ENCODE measurements around the gene PERM1. TPM values are rescaled to one million over a fixed set of nuclear protein-coding genes. Genes with fewer than 3 reads are reported as not detected.
A peak's percentile ranks its signal among the peaks of the same experiment; 100 is the strongest.

Gene PERM1
- total RNA-seq, 1 experiment from 2014 or later: not detected

- TF ChIP-seq PRDM15 (CRISPR knock-in tag; IDR thresholded peaks at IDR 0.05) (peak; percentile 70; the same call in 1 of the 2 replicates), ZNF232 (CRISPR knock-in tag; IDR thresholded peaks at IDR 0.05) (no peak), SP1 (CRISPR knock-in tag; conservative IDR thresholded peaks at IDR 0.05) (no peak)
Measured at GRCh38 chr1:970242-970972, 11.5 kb downstream of the PERM1 start (continued).

GRCh38 chr1:969260-969855, 12.5 kb downstream of the PERM1 start:
- no peak for ATAC-seq
- DNase-seq (ENCODE audit: low spot score): no peak
- no peaks in the 10 kb centered on the region for H3K4me1 Mint-ChIP-seq
- no peak for TF ChIP-seq SP1 (CRISPR knock-in tag; conservative IDR thresholded peaks at IDR 0.05)
- TF ChIP-seq E2F4 (CRISPR knock-in tag; IDR thresholded peaks at IDR 0.05; ENCODE audit: borderline replicate concordance, low read depth): no peak
- H3K27me3 Mint-ChIP-seq (ENCODE audit: low read depth): peaks cover 40% of the 10 kb centered on the region
- H3K9me3 Mint-ChIP-seq: no peaks in the 10 kb centered on the region; the same call in 1 of the 2 replicates
- no peak overlapping the region; the same call in 1 of the 2 replicates for H3K4me3 Mint-ChIP-seq
- no peaks in the 10 kb centered on the region for H3K36me3 Mint-ChIP-seq
- no peak overlapping the region for H3K27ac Mint-ChIP-seq
- ChIA-PET POLR2A (no interaction called here), CTCF (interaction anchor here (0.6 to 2.9 kb wide), 3 partner anchors 26 to 94 kb away, joined by 3 to 15 read pairs (median 4); no protein-coding TSS in a partner anchor)

- Mint-ChIP-seq H3K27ac (no peak overlapping the region), H3K9me3 (no peaks in the 10 kb centered on the region; the same call in 1 of the 2 replicates), H3K4me1 (no peaks in the 10 kb centered on the region), H3K27me3 (ENCODE audit: low read depth) (peaks cover 40% of the 10 kb centered on the region), H3K36me3 (0 out of 2 replicates have a peak, but pooled peaks cover 2% of the 10 kb centered on the region), H3K4me3 (no peak overlapping the region)
- ATAC-seq: no peak
- TF ChIP-seq ZMAT4 (CRISPR knock-in tag; IDR thresholded peaks at IDR 0.05): no peak
- no peak for TF ChIP-seq ZSCAN18 (CRISPR knock-in tag; IDR thresholded peaks at IDR 0.05)
- no peak for TF ChIP-seq HMGA2 (CRISPR knock-in tag; IDR thresholded peaks at IDR 0.05)
- no peak for TF ChIP-seq GABPB1 (CRISPR knock-in tag; IDR thresholded peaks at IDR 0.05)
- no peak for TF ChIP-seq OVOL2 (CRISPR knock-in tag; IDR thresholded peaks at IDR 0.05; ENCODE audit: borderline replicate concordance)
- DNase-seq (ENCODE audit: low spot score): no peak
- ChIA-PET CTCF (interaction anchor here (0.8 to 2.3 kb wide), 10 partner anchors 8 to 324 kb away, joined by 3 to 21 read pairs (median 5); no protein-coding TSS in a partner anchor), POLR2A (interaction anchor here (0.7 to 1.2 kb wide), 2 partner anchors 72 to 94 kb away, joined by 3 to 4 read pairs; no protein-coding TSS in a partner anchor)
Measured at GRCh38 chr1:967466-968343, 14.2 kb downstream of the PERM1 start.

Data from WTC11 (cell line).